Astrocyte (in vitro differentiated cells and primary cell): Measurements from ENCODE around the gene CRIM1. TPM values are rescaled to one million over a fixed set of nuclear protein-coding genes. Genes with fewer than 3 reads are reported as not detected.

ENCODE experiments used
- DNase-seq: peaks from one replicate; pipeline ENCODE4 v3.0.0-alpha.2; 2010; ENCODE audit warnings: low read depth
- FAIRE-seq: peaks from 2 replicates; lab custom pipeline; 2011; peaks lifted over from hg19 to GRCh38; lab: Jason Lieb, UNC
- H2AFZ ChIP-seq: 2 replicates; pipeline ENCODE4 v1.6.0; 2012; ENCODE audit warnings: low read depth, low read length, inconsistent platforms
- H3K27ac ChIP-seq: 2 replicates; pipeline ENCODE4 v1.5.1; 2011; ENCODE audit warnings: low read depth, low read length, inconsistent platforms
- H3K27me3 ChIP-seq: 2 replicates; pipeline ENCODE4 v1.6.0; 2011; ENCODE audit warnings: low read length, inconsistent platforms; ENCODE audit not compliant: insufficient read depth
- H3K36me3 ChIP-seq: 2 replicates; pipeline ENCODE4 v1.5.1; 2011; ENCODE audit warnings: low read length, inconsistent platforms; ENCODE audit not compliant: insufficient read depth
- H3K4me1 ChIP-seq: 2 replicates; pipeline ENCODE4 v1.5.1; 2011; ENCODE audit warnings: low read length, inconsistent platforms; ENCODE audit not compliant: insufficient read depth
- H3K4me2 ChIP-seq: 2 replicates; pipeline ENCODE4 v1.6.0; 2012; ENCODE audit warnings: low read length, inconsistent platforms
- H3K4me3 ChIP-seq: 2 replicates; pipeline ENCODE4 v1.5.1; 2011; ENCODE audit warnings: low read depth, mild to moderate bottlenecking, low read length, inconsistent platforms; ENCODE audit not compliant: insufficient read depth
- H3K79me2 ChIP-seq: 2 replicates; pipeline ENCODE4 v1.6.0; 2012; ENCODE audit warnings: mild to moderate bottlenecking, low read length, inconsistent platforms; ENCODE audit not compliant: insufficient read depth
- H3K9ac ChIP-seq: 2 replicates; pipeline ENCODE4 v1.6.0; 2012; ENCODE audit warnings: mild to moderate bottlenecking, low read length, inconsistent platforms
- H3K9me3 ChIP-seq: 2 replicates; pipeline ENCODE4 v1.5.1; 2012; ENCODE audit warnings: low read depth, mild to moderate bottlenecking, low read length, inconsistent platforms; ENCODE audit not compliant: insufficient read depth
- H4K20me1 ChIP-seq: 2 replicates; pipeline ENCODE4 v1.6.0; 2012; ENCODE audit warnings: low read length, inconsistent platforms; ENCODE audit not compliant: insufficient read depth
- H3K27ac Mint-ChIP-seq: one replicate; pipeline ENCODE4 v1.8.0; 2021; ENCODE audit warnings: mild to moderate bottlenecking, mixed read lengths; ENCODE audit not compliant: unreplicated experiment
- H3K27me3 Mint-ChIP-seq: one replicate; pipeline ENCODE4 v1.8.0; 2021; ENCODE audit warnings: low read depth, mixed read lengths; ENCODE audit not compliant: unreplicated experiment
- H3K36me3 Mint-ChIP-seq: one replicate; pipeline ENCODE4 v1.8.0; 2021; ENCODE audit warnings: low read depth, mixed read lengths; ENCODE audit not compliant: unreplicated experiment
- H3K4me1 Mint-ChIP-seq: one replicate; pipeline ENCODE4 v1.8.0; 2021; ENCODE audit warnings: low read depth, mixed read lengths; ENCODE audit not compliant: unreplicated experiment
- H3K4me3 Mint-ChIP-seq: one replicate; pipeline ENCODE4 v1.8.0; 2021; ENCODE audit warnings: mild to moderate bottlenecking, moderate library complexity, mixed read lengths; ENCODE audit not compliant: unreplicated experiment
- H3K9me3 Mint-ChIP-seq: one replicate; pipeline ENCODE4 v1.8.0; 2021; ENCODE audit warnings: mild to moderate bottlenecking, mixed read lengths; ENCODE audit not compliant: unreplicated experiment
- CTCF ChIP-seq: IDR thresholded peaks from 2 replicates; pipeline ENCODE4 v1.5.1; 2011; ENCODE audit warnings: low read depth, mild to moderate bottlenecking, inconsistent platforms, low read length, moderate library complexity; ENCODE audit not compliant: insufficient read depth
- EZH2 ChIP-seq: IDR thresholded peaks from 2 replicates; pipeline ENCODE4 v1.6.1; 2012; ENCODE audit warnings: mild to moderate bottlenecking, low read length, inconsistent platforms; ENCODE audit not compliant: insufficient read depth
- total RNA-seq: library from RNA; stranded (reverse); gene quantifications from 2 replicates; pipeline ENCODE4 v1.2.1, GENCODE V29; 2021

CRIM1 gene
- total RNA-seq, 1 donor from 2014 or later, result 180 TPM

DNA sequence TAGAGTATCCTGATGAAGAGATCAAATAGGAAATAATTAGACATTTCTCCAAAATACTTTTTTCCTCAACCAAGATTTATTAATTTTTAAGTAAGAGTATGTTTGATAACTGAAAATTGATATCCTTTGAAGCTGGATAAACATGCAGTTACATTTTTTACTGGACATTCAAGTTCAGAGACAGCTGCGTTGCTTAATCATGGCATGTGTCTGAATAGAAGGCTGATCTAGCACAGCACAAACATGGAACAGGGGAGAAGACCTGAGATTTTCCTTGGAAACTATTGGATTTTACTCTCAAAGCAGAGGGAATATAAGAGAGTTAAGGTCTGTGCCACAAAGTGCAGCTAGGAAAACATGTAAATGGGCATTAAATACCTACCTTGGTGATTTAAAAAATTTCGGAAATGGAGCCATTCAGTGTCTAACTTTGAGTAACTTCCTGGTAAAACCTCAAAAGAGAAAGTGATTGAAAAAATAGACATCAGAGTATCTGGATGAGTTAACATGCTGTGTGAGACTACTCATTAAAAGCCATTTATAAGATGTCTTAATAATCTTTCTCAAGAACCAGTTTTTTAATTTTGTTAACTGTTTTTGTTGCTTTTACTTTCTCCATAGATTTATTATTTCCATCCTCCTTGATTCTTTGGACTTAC lies 31.8 kb downstream of the CRIM1 start:
- no peak for FAIRE-seq
- H3K4me2 ChIP-seq, result peak overlapping the region; percentile 3

GRCh38 chr2:36388472-36388871 lies 32.9 kb downstream of the CRIM1 start:
- Histone ChIP-seq H3K27ac (peak overlapping the region; percentile 51), H3K79me2 (peaks cover 98% of the 10 kb centered on the region)
- no peak for DNase-seq

More for the DNA sequence above, 31.8 kb downstream of the CRIM1 start:
- DNase-seq, result no peak
- H3K27me3 Mint-ChIP-seq, result no peaks in the 10 kb centered on the region
- H4K20me1 ChIP-seq, result peaks cover 50% of the 10 kb centered on the region
- TF ChIP-seq EZH2 (no peak), CTCF (no peak)
- peaks cover 20% of the 10 kb centered on the region for H3K4me1 ChIP-seq
- H3K4me3 ChIP-seq, result no peak overlapping the region
- H3K79me2 ChIP-seq, result peaks cover 98% of the 10 kb centered on the region
- no peaks in the 10 kb centered on the region for H3K9me3 Mint-ChIP-seq
- no peaks in the 10 kb centered on the region for H3K36me3 Mint-ChIP-seq
- no peak overlapping the region for H3K27ac Mint-ChIP-seq
- peaks cover 32% of the 10 kb centered on the region for H3K4me1 Mint-ChIP-seq
- H3K9ac ChIP-seq, result no peak overlapping the region
- H3K27ac ChIP-seq, result no peak overlapping the region
- H3K36me3 ChIP-seq, result peaks cover 5% of the 10 kb centered on the region
- no peak overlapping the region for H3K4me3 Mint-ChIP-seq
- H2AFZ ChIP-seq, result no peak overlapping the region
- no peaks in the 10 kb centered on the region for H3K27me3 ChIP-seq
- no peaks in the 10 kb centered on the region for H3K9me3 ChIP-seq

More at GRCh38 chr2:36388472-36388871, 32.9 kb downstream of the CRIM1 start:
- peak overlapping the region; percentile 57 for H3K4me2 ChIP-seq
- peaks cover 27% of the 10 kb centered on the region for H3K4me1 ChIP-seq
- no peaks in the 10 kb centered on the region for H3K9me3 Mint-ChIP-seq
- H3K27me3 Mint-ChIP-seq, result no peaks in the 10 kb centered on the region
- H2AFZ ChIP-seq, result no peak overlapping the region
- no peak overlapping the region for H3K4me3 ChIP-seq
- peaks cover 5% of the 10 kb centered on the region for H3K36me3 ChIP-seq
- H3K36me3 Mint-ChIP-seq, result no peaks in the 10 kb centered on the region
- peak overlapping the region; percentile 76 for H3K27ac Mint-ChIP-seq
- no peaks in the 10 kb centered on the region for H3K9me3 ChIP-seq
- no peak for FAIRE-seq
- H3K27me3 ChIP-seq, result no peaks in the 10 kb centered on the region
- H4K20me1 ChIP-seq, result peaks cover 51% of the 10 kb centered on the region
- H3K4me3 Mint-ChIP-seq, result no peak overlapping the region
- H3K9ac ChIP-seq, result peak overlapping the region; percentile 37
- TF ChIP-seq CTCF, result no peak
- no peak for TF ChIP-seq EZH2
- H3K4me1 Mint-ChIP-seq, result peaks cover 40% of the 10 kb centered on the region
